Measurements from ENCODE around the gene CHRNA4.

DNA sequence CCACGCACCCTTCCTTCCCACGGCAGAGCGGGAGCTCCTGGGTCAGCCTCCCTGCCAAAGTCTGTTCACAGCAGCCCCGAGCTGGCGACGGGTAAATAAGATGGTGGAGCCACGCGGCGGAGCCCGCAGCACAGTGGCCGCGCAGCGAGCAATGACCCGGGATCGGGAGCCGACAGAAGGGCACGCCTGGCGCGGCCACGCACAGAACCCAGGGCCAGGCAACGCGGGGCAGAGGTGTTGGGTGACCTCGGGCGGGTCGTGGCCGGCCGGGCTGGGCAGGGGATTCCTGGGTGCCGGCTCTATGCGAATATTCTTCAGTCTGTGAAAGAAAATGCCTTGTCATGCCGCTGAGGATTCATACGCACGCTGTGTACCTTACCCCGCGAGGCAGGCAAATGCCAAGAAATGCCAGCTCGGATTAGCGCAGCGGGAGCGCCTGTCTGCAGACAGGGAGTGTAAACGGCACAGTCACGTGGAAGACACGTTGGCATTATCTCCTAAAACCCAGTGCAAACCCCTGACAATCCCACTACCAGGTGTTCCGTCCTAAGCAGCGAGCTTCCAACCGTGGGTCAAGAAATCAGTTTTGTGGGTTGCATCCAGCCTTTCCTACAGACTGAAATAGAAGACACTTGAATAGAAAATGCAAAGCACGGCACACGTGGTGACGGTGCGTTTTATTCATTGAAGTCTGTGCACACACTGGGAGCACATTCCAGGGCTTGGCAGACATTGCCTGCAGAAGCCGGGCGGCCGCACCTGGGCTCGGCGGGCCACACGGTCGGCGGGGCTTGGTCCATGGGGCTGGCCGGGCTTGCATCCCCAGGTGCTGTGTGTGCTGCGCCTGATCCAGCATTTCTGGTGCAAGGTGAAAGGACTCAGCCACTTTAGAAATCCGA lies 18.3 kb downstream of the CHRNA4 start:
- TF ChIP-seq, protein P1, sequence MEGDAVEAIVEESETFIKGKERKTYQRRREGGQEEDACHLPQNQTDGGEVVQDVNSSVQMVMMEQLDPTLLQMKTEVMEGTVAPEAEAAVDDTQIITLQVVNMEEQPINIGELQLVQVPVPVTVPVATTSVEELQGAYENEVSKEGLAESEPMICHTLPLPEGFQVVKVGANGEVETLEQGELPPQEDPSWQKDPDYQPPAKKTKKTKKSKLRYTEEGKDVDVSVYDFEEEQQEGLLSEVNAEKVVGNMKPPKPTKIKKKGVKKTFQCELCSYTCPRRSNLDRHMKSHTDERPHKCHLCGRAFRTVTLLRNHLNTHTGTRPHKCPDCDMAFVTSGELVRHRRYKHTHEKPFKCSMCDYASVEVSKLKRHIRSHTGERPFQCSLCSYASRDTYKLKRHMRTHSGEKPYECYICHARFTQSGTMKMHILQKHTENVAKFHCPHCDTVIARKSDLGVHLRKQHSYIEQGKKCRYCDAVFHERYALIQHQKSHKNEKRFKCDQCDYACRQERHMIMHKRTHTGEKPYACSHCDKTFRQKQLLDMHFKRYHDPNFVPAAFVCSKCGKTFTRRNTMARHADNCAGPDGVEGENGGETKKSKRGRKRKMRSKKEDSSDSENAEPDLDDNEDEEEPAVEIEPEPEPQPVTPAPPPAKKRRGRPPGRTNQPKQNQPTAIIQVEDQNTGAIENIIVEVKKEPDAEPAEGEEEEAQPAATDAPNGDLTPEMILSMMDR (optimal IDR thresholded peaks at IDR 0.05 in 1 of 3, IDR thresholded peaks at IDR 0.05 in 1 of 3, conservative IDR thresholded peaks at IDR 0.05 in 1 of 3; ENCODE audit: extremely low read depth in 1 of 3, insufficient read depth in 2 of 3, low read length in 3 of 3) = no peak
- no peak for TF ChIP-seq EZH2 (IDR thresholded peaks at IDR 0.05; ENCODE audit: low read length)
